HepG2 (cell line): ENCODE measurements around the gene CSF3R.
"Not testable (repeated sequence)": the region's sequence is repeated elsewhere in the genome, so short reads cannot be mapped to it uniquely, and the experiment has no call there.

Source experiments
- ARNTL ChIP-seq: sonication (generic); formaldehyde crosslinking; IDR thresholded peaks from 2 replicates; pipeline ENCODE4 v1.4.0; 2020; ENCODE audit warnings: mild to moderate bottlenecking, missing genetic modification reagents
- GABPA ChIP-seq, 2 experiments: IDR thresholded peaks; 2 replicates each; pipeline ENCODE4 v1.6.1; 2011 to 2016; ENCODE audit warnings: low read depth in 2 of 2, low read length in 1 of 2, missing biosample characterization in 1 of 2, missing genetic modification characterization in 1 of 2
- KLF6 ChIP-seq: IDR thresholded peaks from 2 replicates; pipeline ENCODE4 v1.8.0; 2016; ENCODE audit warnings: missing biosample characterization, missing genetic modification reagents
- PRMT3 ChIP-seq: sonication (generic); formaldehyde crosslinking; IDR thresholded peaks from 2 replicates; pipeline ENCODE4 v1.8.1; 2022; ENCODE audit warnings: low read depth, mild to moderate bottlenecking, moderate library complexity, missing genetic modification reagents, borderline replicate concordance
- TF ChIP-seq, protein P1 (sequence below): IDR thresholded peaks from 2 replicates; pipeline ENCODE4 v1.6.1; 2016; ENCODE audit warnings: low read depth
- TF ChIP-seq, protein P2 (sequence below): sonication (generic); formaldehyde crosslinking; IDR thresholded peaks from 2 replicates; pipeline ENCODE4 v1.5.0; 2020; ENCODE audit warnings: mild to moderate bottlenecking, missing genetic modification reagents, moderate library complexity
- TF ChIP-seq, protein P3 (sequence below), 2 experiments: IDR thresholded peaks; 2 replicates each; pipeline ENCODE4 v1.6.1; 2011 to 2012; ENCODE audit warnings: low read length in 2 of 2, borderline replicate concordance in 1 of 2, low read depth in 1 of 2, mild to moderate bottlenecking in 1 of 2, moderate library complexity in 1 of 2
- TF ChIP-seq, protein P4 (sequence below): IDR thresholded peaks from 2 replicates; pipeline ENCODE4 v1.4.0; 2020; ENCODE audit warnings: mild to moderate bottlenecking, missing genetic modification reagents

DNA sequence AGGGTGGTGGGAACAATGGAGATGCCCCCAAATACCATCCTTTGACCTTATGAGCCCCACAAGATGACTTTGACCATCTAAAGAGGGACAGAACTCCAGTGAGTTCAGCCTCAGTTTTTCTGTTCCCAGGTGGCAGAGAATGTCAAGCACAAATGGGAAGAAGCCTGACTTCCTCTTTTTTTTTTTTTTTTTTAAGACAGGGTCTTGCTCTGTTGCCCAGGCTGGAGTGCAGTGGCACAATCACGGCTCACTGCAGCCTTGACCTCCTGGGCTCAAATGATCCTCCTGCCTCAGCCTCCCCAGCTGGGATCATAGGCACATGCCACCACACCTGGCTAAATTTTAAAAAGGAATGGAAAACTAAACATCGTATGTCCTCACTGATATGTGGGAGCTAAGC, 28.5 kb upstream of the CSF3R start:
- TF ChIP-seq, protein P1, sequence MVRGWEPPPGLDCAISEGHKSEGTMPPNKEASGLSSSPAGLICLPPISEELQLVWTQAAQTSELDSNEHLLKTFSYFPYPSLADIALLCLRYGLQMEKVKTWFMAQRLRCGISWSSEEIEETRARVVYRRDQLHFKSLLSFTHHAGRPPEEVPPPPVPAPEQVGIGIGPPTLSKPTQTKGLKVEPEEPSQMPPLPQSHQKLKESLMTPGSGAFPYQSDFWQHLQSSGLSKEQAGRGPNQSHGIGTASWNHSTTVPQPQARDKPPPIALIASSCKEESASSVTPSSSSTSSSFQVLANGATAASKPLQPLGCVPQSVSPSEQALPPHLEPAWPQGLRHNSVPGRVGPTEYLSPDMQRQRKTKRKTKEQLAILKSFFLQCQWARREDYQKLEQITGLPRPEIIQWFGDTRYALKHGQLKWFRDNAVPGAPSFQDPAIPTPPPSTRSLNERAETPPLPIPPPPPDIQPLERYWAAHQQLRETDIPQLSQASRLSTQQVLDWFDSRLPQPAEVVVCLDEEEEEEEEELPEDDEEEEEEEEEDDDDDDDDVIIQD (CRISPR knock-in tag), result not testable (repeated sequence)
- TF ChIP-seq, protein P2, sequence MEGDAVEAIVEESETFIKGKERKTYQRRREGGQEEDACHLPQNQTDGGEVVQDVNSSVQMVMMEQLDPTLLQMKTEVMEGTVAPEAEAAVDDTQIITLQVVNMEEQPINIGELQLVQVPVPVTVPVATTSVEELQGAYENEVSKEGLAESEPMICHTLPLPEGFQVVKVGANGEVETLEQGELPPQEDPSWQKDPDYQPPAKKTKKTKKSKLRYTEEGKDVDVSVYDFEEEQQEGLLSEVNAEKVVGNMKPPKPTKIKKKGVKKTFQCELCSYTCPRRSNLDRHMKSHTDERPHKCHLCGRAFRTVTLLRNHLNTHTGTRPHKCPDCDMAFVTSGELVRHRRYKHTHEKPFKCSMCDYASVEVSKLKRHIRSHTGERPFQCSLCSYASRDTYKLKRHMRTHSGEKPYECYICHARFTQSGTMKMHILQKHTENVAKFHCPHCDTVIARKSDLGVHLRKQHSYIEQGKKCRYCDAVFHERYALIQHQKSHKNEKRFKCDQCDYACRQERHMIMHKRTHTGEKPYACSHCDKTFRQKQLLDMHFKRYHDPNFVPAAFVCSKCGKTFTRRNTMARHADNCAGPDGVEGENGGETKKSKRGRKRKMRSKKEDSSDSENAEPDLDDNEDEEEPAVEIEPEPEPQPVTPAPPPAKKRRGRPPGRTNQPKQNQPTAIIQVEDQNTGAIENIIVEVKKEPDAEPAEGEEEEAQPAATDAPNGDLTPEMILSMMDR (CRISPR knock-in tag), result not testable (repeated sequence)
- not testable (repeated sequence) for TF ChIP-seq KLF6 (CRISPR knock-in tag); ARNTL (CRISPR knock-in tag); GABPA (IDR thresholded peaks at IDR 0.05; ENCODE audit: low read depth, low read length); GABPA (CRISPR knock-in tag; IDR thresholded peaks at IDR 0.05; ENCODE audit: low read depth); PRMT3 (CRISPR knock-in tag)
- TF ChIP-seq, protein P3, sequence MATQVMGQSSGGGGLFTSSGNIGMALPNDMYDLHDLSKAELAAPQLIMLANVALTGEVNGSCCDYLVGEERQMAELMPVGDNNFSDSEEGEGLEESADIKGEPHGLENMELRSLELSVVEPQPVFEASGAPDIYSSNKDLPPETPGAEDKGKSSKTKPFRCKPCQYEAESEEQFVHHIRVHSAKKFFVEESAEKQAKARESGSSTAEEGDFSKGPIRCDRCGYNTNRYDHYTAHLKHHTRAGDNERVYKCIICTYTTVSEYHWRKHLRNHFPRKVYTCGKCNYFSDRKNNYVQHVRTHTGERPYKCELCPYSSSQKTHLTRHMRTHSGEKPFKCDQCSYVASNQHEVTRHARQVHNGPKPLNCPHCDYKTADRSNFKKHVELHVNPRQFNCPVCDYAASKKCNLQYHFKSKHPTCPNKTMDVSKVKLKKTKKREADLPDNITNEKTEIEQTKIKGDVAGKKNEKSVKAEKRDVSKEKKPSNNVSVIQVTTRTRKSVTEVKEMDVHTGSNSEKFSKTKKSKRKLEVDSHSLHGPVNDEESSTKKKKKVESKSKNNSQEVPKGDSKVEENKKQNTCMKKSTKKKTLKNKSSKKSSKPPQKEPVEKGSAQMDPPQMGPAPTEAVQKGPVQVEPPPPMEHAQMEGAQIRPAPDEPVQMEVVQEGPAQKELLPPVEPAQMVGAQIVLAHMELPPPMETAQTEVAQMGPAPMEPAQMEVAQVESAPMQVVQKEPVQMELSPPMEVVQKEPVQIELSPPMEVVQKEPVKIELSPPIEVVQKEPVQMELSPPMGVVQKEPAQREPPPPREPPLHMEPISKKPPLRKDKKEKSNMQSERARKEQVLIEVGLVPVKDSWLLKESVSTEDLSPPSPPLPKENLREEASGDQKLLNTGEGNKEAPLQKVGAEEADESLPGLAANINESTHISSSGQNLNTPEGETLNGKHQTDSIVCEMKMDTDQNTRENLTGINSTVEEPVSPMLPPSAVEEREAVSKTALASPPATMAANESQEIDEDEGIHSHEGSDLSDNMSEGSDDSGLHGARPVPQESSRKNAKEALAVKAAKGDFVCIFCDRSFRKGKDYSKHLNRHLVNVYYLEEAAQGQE (IDR thresholded peaks at IDR 0.05; ENCODE audit: borderline replicate concordance in 1 of 2, low read depth in 1 of 2, low read length in 2 of 2), result not testable (repeated sequence)
- TF ChIP-seq, protein P4, sequence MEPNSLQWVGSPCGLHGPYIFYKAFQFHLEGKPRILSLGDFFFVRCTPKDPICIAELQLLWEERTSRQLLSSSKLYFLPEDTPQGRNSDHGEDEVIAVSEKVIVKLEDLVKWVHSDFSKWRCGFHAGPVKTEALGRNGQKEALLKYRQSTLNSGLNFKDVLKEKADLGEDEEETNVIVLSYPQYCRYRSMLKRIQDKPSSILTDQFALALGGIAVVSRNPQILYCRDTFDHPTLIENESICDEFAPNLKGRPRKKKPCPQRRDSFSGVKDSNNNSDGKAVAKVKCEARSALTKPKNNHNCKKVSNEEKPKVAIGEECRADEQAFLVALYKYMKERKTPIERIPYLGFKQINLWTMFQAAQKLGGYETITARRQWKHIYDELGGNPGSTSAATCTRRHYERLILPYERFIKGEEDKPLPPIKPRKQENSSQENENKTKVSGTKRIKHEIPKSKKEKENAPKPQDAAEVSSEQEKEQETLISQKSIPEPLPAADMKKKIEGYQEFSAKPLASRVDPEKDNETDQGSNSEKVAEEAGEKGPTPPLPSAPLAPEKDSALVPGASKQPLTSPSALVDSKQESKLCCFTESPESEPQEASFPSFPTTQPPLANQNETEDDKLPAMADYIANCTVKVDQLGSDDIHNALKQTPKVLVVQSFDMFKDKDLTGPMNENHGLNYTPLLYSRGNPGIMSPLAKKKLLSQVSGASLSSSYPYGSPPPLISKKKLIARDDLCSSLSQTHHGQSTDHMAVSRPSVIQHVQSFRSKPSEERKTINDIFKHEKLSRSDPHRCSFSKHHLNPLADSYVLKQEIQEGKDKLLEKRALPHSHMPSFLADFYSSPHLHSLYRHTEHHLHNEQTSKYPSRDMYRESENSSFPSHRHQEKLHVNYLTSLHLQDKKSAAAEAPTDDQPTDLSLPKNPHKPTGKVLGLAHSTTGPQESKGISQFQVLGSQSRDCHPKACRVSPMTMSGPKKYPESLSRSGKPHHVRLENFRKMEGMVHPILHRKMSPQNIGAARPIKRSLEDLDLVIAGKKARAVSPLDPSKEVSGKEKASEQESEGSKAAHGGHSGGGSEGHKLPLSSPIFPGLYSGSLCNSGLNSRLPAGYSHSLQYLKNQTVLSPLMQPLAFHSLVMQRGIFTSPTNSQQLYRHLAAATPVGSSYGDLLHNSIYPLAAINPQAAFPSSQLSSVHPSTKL (CRISPR knock-in tag), result not testable (repeated sequence)
